H9 (cell line): ENCODE data around the gene UMAD1. TPM values are rescaled to one million over a fixed set of nuclear protein-coding genes. Genes with fewer than 3 reads are reported as not detected.

Experiments
- DNase-seq: peaks from one replicate; pipeline ENCODE4 v3.0.0-alpha.2; 2017
- H2AFZ ChIP-seq: one replicate; pipeline ENCODE4 v1.6.1; 2013; ENCODE audit warnings: mild to moderate bottlenecking, low read length, control low read depth, moderate library complexity
- H2AK5ac ChIP-seq: 2 replicates; pipeline ENCODE4 v1.6.1; 2013; ENCODE audit warnings: low read length, control low read depth, mixed read lengths; ENCODE audit not compliant: insufficient read length
- H2BK120ac ChIP-seq: one replicate; pipeline ENCODE4 v1.6.1; 2013; ENCODE audit warnings: low read depth, mild to moderate bottlenecking, low read length, control low read depth, inconsistent platforms; ENCODE audit not compliant: poor library complexity, severe bottlenecking
- H2BK12ac ChIP-seq: 2 replicates; pipeline ENCODE4 v1.6.1; 2013; ENCODE audit warnings: low read length, control low read depth, mixed read lengths, low read depth; ENCODE audit not compliant: insufficient read length
- H2BK15ac ChIP-seq: 2 replicates; pipeline ENCODE4 v1.6.1; 2013; ENCODE audit warnings: low read depth, low read length, control low read depth
- H2BK20ac ChIP-seq: one replicate; pipeline ENCODE4 v1.6.1; 2013; ENCODE audit warnings: low read depth, mild to moderate bottlenecking, low read length, control low read depth, inconsistent platforms; ENCODE audit not compliant: poor library complexity, severe bottlenecking
- H2BK5ac ChIP-seq: 2 replicates; pipeline ENCODE4 v1.6.1; 2013; ENCODE audit warnings: low read length, control low read depth, mixed read lengths; ENCODE audit not compliant: insufficient read length
- H3K14ac ChIP-seq: 2 replicates; pipeline ENCODE4 v1.6.1; 2013; ENCODE audit warnings: low read length, control low read depth; ENCODE audit not compliant: insufficient read depth
- H3K18ac ChIP-seq: 2 replicates; pipeline ENCODE4 v1.6.1; 2013; ENCODE audit warnings: low read depth, mild to moderate bottlenecking, mixed read lengths, low read length, control low read depth; ENCODE audit not compliant: insufficient read length
- H3K23ac ChIP-seq: 2 replicates; pipeline ENCODE4 v1.6.1; 2013; ENCODE audit warnings: low read length, control low read depth, mixed read lengths, low read depth; ENCODE audit not compliant: insufficient read length
- H3K23me2 ChIP-seq: 2 replicates; pipeline ENCODE4 v1.6.1; 2013; ENCODE audit warnings: low read depth, mild to moderate bottlenecking, mixed read lengths, low read length, control low read depth; ENCODE audit not compliant: insufficient read length, poor library complexity, severe bottlenecking
- H3K27ac ChIP-seq: 2 replicates; pipeline ENCODE4 v1.5.1; 2013; ENCODE audit warnings: low read length, control low read depth, mixed read lengths, low read depth; ENCODE audit not compliant: insufficient read length
- H3K27me3 ChIP-seq: 2 replicates; pipeline ENCODE4 v1.6.1; 2013; ENCODE audit warnings: low read length, control low read depth, inconsistent platforms; ENCODE audit not compliant: insufficient read depth
- H3K4ac ChIP-seq: 2 replicates; pipeline ENCODE4 v1.6.1; 2013; ENCODE audit warnings: low read depth, mild to moderate bottlenecking, control low read depth, inconsistent platforms, low read length, moderate library complexity
- H3K4me1 ChIP-seq: 2 replicates; pipeline ENCODE4 v1.6.1; 2013; ENCODE audit warnings: low read length, control low read depth, inconsistent platforms; ENCODE audit not compliant: insufficient read depth
- H3K4me2 ChIP-seq: 2 replicates; pipeline ENCODE4 v1.6.1; 2013; ENCODE audit warnings: low read length, control low read depth, mixed read lengths; ENCODE audit not compliant: insufficient read length, insufficient read depth
- H3K56ac ChIP-seq: 2 replicates; pipeline ENCODE4 v1.6.1; 2013; ENCODE audit warnings: low read depth, mild to moderate bottlenecking, mixed read lengths, low read length, control low read depth; ENCODE audit not compliant: insufficient read length
- H3K79me1 ChIP-seq: 2 replicates; pipeline ENCODE4 v1.6.1; 2013; ENCODE audit warnings: low read depth, mild to moderate bottlenecking, moderate library complexity, low read length, control low read depth, inconsistent platforms; ENCODE audit not compliant: insufficient read depth, poor library complexity, severe bottlenecking
- H3K79me2 ChIP-seq: 2 replicates; pipeline ENCODE4 v1.6.1; 2013; ENCODE audit warnings: low read length, control low read depth, inconsistent platforms; ENCODE audit not compliant: insufficient read depth
- H3K9ac ChIP-seq: 2 replicates; pipeline ENCODE4 v1.6.1; 2013; ENCODE audit warnings: low read length, control low read depth, mixed read lengths; ENCODE audit not compliant: insufficient read length; ENCODE audit errors: extremely low read depth
- H3K9me3 ChIP-seq: one replicate; pipeline ENCODE4 v1.6.1; 2013; ENCODE audit warnings: low read depth, low read length, inconsistent platforms; ENCODE audit not compliant: control insufficient read depth
- H3T11ph ChIP-seq: one replicate; pipeline ENCODE4 v1.6.1; 2013; ENCODE audit warnings: mild to moderate bottlenecking, low read length, control low read depth, inconsistent platforms
- H4K20me1 ChIP-seq: one replicate; pipeline ENCODE4 v1.6.1; 2013; ENCODE audit not compliant: control insufficient read depth, insufficient read length, insufficient read depth
- H4K5ac ChIP-seq: 2 replicates; pipeline ENCODE4 v1.6.1; 2013; ENCODE audit warnings: low read depth, mild to moderate bottlenecking, mixed read lengths, low read length, control low read depth; ENCODE audit not compliant: insufficient read length
- H4K8ac ChIP-seq: replicated peaks from 2 replicates; pipeline ENCODE4 v1.6.1; 2013; ENCODE audit warnings: low read length, control low read depth, mixed read lengths, low read depth; ENCODE audit not compliant: insufficient read length
- H4K91ac ChIP-seq: 2 replicates; pipeline ENCODE4 v1.6.1; 2013; ENCODE audit warnings: low read depth, mild to moderate bottlenecking, moderate library complexity, mixed read lengths, low read length, control low read depth; ENCODE audit not compliant: insufficient read length
- H3K27ac Mint-ChIP-seq, 3 experiments: 2 replicates in 2 of 3; 3 replicates in 1 of 3; pipeline ENCODE4 v1.8.0; 2020 to 2021; ENCODE audit warnings: mixed read lengths in 3 of 3, mild to moderate bottlenecking in 1 of 3, moderate library complexity in 1 of 3
- H3K27me3 Mint-ChIP-seq: 2 replicates; pipeline ENCODE4 v1.8.0; 2021; ENCODE audit warnings: low read depth, mild to moderate bottlenecking, moderate library complexity, mixed read lengths
- H3K36me3 Mint-ChIP-seq, 3 experiments: 2 replicates in 2 of 3; 3 replicates in 1 of 3; pipeline ENCODE4 v1.8.0; 2020 to 2021; ENCODE audit warnings: low read depth in 3 of 3, mixed read lengths in 3 of 3; ENCODE audit not compliant: insufficient read depth in 1 of 3
- H3K4me1 Mint-ChIP-seq, 2 experiments: 2 replicates each; pipeline ENCODE4 v1.8.0; 2020; ENCODE audit warnings: mixed read lengths in 2 of 2
- H3K4me3 Mint-ChIP-seq, 2 experiments: 2 replicates in 1 of 2; 3 replicates in 1 of 2; pipeline ENCODE4 v1.8.0; 2020 to 2021; ENCODE audit warnings: mild to moderate bottlenecking in 2 of 2, mixed read lengths in 2 of 2, moderate library complexity in 1 of 2
- H3K9me3 Mint-ChIP-seq, 2 experiments: 2 replicates in 1 of 2; 3 replicates in 1 of 2; pipeline ENCODE4 v1.8.0; 2020; ENCODE audit warnings: mild to moderate bottlenecking in 2 of 2, mixed read lengths in 2 of 2, moderate library complexity in 1 of 2
- CTCF ChIP-seq: fragments of 200-600 bp; sonication (generic); conservative IDR thresholded peaks from 3 replicates; pipeline ENCODE4 v1.8.0; 2021; ENCODE audit warnings: antibody characterized with exemption, mild to moderate bottlenecking
- WGBS: extraction: QIAGEN DNeasy Blood & Tissue Kit; methylation state at CpG from one replicate; pipeline ENCODE4 v1.1.7; 2013; ENCODE audit warnings: missing lambda C conversion rate, low lambda C conversion rate, mixed read lengths; ENCODE audit not compliant: insufficient read length; ENCODE audit errors: extremely low coverage; 5-methylcytosine and 5-hydroxymethylcytosine counted together
- total RNA-seq: library from RNA; stranded (reverse); gene quantifications from 2 replicates; pipeline ENCODE4 v1.2.1, GENCODE V29; 2021

The UMAD1 gene
- total RNA-seq, 1 experiment from 2014 or later: 8.9 TPM

- Histone ChIP-seq H3T11ph (no peak overlapping the region), H2AK5ac (no peak overlapping the region), H3K9me3 (no peaks in the 10 kb centered on the region), H2BK12ac (no peak overlapping the region), H2AFZ (no peak overlapping the region), H3K79me1 (no peaks in the 10 kb centered on the region), H2BK120ac (no peak overlapping the region), H2BK5ac (no peak overlapping the region), H3K23me2 (no peaks in the 10 kb centered on the region), H3K18ac (no peak overlapping the region), H3K27me3 (no peaks in the 10 kb centered on the region), H4K20me1 (no peaks in the 10 kb centered on the region), H2BK15ac (no peak overlapping the region), H3K4me2 (no peak overlapping the region), H4K5ac (no peak overlapping the region), H3K23ac (no peak overlapping the region), H3K4ac (no peak overlapping the region), H3K9ac (no peak overlapping the region), H4K8ac (no peak overlapping the region), H3K79me2 (no peaks in the 10 kb centered on the region), H4K91ac (no peak overlapping the region), H3K4me1 (peaks cover 2% of the 10 kb centered on the region; the same call in 1 of the 2 replicates), H2BK20ac (no peak overlapping the region), H3K27ac (no peak overlapping the region), H3K56ac (no peak overlapping the region), H3K14ac (no peak overlapping the region)
- H3K4me1 Mint-ChIP-seq: peaks cover 29 to 33% of the 10 kb centered on the region in 2 experiments
- H3K36me3 Mint-ChIP-seq: no peaks in the 10 kb centered on the region; a peak in 1 of 7 replicates
- WGBS: no CpG with 5 or more reads among the region's 4 CpGs
- no peaks in the 10 kb centered on the region for H3K9me3 Mint-ChIP-seq
- no peak for DNase-seq
- peak overlapping the region in 1 of 3 experiments; percentile 26; a peak in 2 of 7 replicates for H3K27ac Mint-ChIP-seq
- no peaks in the 10 kb centered on the region for H3K27me3 Mint-ChIP-seq
- no peak overlapping the region for H3K4me3 Mint-ChIP-seq
- no peak for TF ChIP-seq CTCF
These were observed 255.2 kb downstream of the UMAD1 start for GRCh38 chr7:7895754-7896153.
